Astrocyte (in vitro differentiated cells and primary cell): Measurements from ENCODE around the gene AIMP2.

Experiments
- CTCF ChIP-seq: IDR thresholded peaks from 2 replicates; pipeline ENCODE4 v1.5.1; 2011; ENCODE audit warnings: low read depth, mild to moderate bottlenecking, inconsistent platforms, low read length, moderate library complexity; ENCODE audit not compliant: insufficient read depth
- EZH2 ChIP-seq: IDR thresholded peaks from 2 replicates; pipeline ENCODE4 v1.6.1; 2012; ENCODE audit warnings: mild to moderate bottlenecking, low read length, inconsistent platforms; ENCODE audit not compliant: insufficient read depth

GRCh38 chr7:6023974-6024435 lies 14.9 kb downstream of the AIMP2 start:
- TF ChIP-seq CTCF = no peak
- TF ChIP-seq EZH2 = no peak
